Liver (tissue), 3 donors: Measurements from ENCODE around the gene CCNC.

Experiments used
- CTCF ChIP-seq: fragments of 150-350 bp; IDR thresholded peaks from 2 replicates; pipeline ENCODE4 v1.5.1; 2017; ENCODE audit warnings: improper control_type of control experiment, low read depth, low read length; ENCODE audit not compliant: missing input control
- EGR1 ChIP-seq, 2 donors: IDR thresholded peaks; 2 replicates each; pipeline ENCODE4 v1.6.1; 2016 to 2018; ENCODE audit warnings: antibody characterized with exemption in 2 of 2, low read depth in 2 of 2
- HNF4G ChIP-seq: IDR thresholded peaks from 2 replicates; pipeline ENCODE4 v1.6.1; 2016; ENCODE audit warnings: antibody characterized with exemption
- JUND ChIP-seq, 2 donors: IDR thresholded peaks; 2 replicates each; pipeline ENCODE4 v1.6.1; 2016; ENCODE audit warnings: antibody characterized with exemption in 2 of 2
- MAX ChIP-seq: IDR thresholded peaks from 2 replicates; pipeline ENCODE4 v1.6.1; 2016; ENCODE audit warnings: antibody characterized with exemption
- RAD21 ChIP-seq, 2 donors: IDR thresholded peaks; 2 replicates each; pipeline ENCODE4 v1.6.1; 2016; ENCODE audit warnings: antibody characterized with exemption in 2 of 2, mild to moderate bottlenecking in 2 of 2
- RXRA ChIP-seq, 2 donors: IDR thresholded peaks; 2 replicates each; pipeline ENCODE4 v1.6.1; 2017 to 2018; ENCODE audit warnings: antibody characterized with exemption in 2 of 2, mild to moderate bottlenecking in 1 of 2
- SP1 ChIP-seq: IDR thresholded peaks from 2 replicates; pipeline ENCODE4 v1.6.1; 2018; ENCODE audit warnings: antibody characterized with exemption, mild to moderate bottlenecking
- TAF1 ChIP-seq: conservative IDR thresholded peaks from 2 replicates; pipeline ENCODE4 v1.6.1; 2016; ENCODE audit warnings: antibody characterized with exemption, mild to moderate bottlenecking
- ZBTB33 ChIP-seq: IDR thresholded peaks from 2 replicates; pipeline ENCODE4 v1.6.1; 2016; ENCODE audit warnings: antibody characterized with exemption
- TF ChIP-seq, protein P1 (sequence below): IDR thresholded peaks from 2 replicates; pipeline ENCODE4 v1.6.1; 2016; ENCODE audit warnings: antibody characterized with exemption
- TF ChIP-seq, protein P2 (sequence below): IDR thresholded peaks from 2 replicates; pipeline ENCODE4 v1.6.1; 2016; ENCODE audit warnings: antibody characterized with exemption, mild to moderate bottlenecking
- donor health status: healthy.
- donor health status: healthy.

- TF ChIP-seq CTCF (no peak), SP1 (no peak), ZBTB33 (no peak), RXRA (IDR thresholded peaks at IDR 0.05) (no peak), RAD21 (IDR thresholded peaks at IDR 0.05) (no peak), TAF1 (no peak), MAX (no peak), HNF4G (no peak), JUND (IDR thresholded peaks at IDR 0.05) (no peak), EGR1 (IDR thresholded peaks at IDR 0.05; ENCODE audit: low read depth in 2 of 2) (no peak)
- TF ChIP-seq, protein P1, sequence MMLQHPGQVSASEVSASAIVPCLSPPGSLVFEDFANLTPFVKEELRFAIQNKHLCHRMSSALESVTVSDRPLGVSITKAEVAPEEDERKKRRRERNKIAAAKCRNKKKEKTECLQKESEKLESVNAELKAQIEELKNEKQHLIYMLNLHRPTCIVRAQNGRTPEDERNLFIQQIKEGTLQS: no peak
- TF ChIP-seq, protein P2, sequence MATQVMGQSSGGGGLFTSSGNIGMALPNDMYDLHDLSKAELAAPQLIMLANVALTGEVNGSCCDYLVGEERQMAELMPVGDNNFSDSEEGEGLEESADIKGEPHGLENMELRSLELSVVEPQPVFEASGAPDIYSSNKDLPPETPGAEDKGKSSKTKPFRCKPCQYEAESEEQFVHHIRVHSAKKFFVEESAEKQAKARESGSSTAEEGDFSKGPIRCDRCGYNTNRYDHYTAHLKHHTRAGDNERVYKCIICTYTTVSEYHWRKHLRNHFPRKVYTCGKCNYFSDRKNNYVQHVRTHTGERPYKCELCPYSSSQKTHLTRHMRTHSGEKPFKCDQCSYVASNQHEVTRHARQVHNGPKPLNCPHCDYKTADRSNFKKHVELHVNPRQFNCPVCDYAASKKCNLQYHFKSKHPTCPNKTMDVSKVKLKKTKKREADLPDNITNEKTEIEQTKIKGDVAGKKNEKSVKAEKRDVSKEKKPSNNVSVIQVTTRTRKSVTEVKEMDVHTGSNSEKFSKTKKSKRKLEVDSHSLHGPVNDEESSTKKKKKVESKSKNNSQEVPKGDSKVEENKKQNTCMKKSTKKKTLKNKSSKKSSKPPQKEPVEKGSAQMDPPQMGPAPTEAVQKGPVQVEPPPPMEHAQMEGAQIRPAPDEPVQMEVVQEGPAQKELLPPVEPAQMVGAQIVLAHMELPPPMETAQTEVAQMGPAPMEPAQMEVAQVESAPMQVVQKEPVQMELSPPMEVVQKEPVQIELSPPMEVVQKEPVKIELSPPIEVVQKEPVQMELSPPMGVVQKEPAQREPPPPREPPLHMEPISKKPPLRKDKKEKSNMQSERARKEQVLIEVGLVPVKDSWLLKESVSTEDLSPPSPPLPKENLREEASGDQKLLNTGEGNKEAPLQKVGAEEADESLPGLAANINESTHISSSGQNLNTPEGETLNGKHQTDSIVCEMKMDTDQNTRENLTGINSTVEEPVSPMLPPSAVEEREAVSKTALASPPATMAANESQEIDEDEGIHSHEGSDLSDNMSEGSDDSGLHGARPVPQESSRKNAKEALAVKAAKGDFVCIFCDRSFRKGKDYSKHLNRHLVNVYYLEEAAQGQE: no peak
Observed at GRCh38 chr6:99589290-99589672, 20.8 kb upstream of the CCNC start.
